Measurements from ENCODE around the gene C8B. TPM values are rescaled to one million over a fixed set of nuclear protein-coding genes. Genes with fewer than 3 reads are reported as not detected.

The C8B gene
- total and polyA plus RNA-seq, 9 of the 15 experiments (the other 6 are each of a cell fraction or from before 2014, with no cell fraction given) = not detected

DNA sequence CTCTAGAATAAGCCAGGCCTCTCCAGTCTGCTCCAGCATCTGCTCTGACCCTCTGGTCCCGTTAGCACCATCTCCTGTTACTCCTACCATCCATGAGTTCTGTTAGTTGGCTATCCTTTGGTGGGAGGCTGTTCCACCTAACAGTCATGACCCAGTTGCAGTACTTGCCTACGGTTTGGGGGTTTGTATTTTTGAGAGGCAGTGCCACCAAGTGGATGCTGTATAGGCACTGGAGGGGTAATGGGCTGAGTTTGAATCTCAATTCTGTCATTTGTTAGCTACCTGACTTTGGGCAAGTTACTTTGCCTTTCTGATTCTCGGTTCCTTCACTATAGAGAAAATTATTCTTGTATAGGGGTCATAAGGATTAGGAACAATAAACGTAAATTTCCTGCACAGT, 12.1 kb upstream of the C8B start:
- Histone ChIP-seq H4K20me1 (replicated peaks; ENCODE audit: control insufficient read depth, insufficient read depth, low read length) (no peaks in the 10 kb centered on the region), H3K9ac (ENCODE audit: insufficient read depth in 1 of 2, low read depth in 2 of 2, low read length in 2 of 2) (no peak overlapping the region), H3K9me3 (replicated peaks; ENCODE audit: control insufficient read depth, insufficient read depth, low read depth, low read length) (no peaks in the 10 kb centered on the region), H3K36me3 (ENCODE audit: control insufficient read depth, insufficient read depth, low read length) (no peaks in the 10 kb centered on the region), H3K27me3 (ENCODE audit: control insufficient read depth in 2 of 2, insufficient read depth in 2 of 2, low read length in 2 of 2) (no peaks in the 10 kb centered on the region), H2AFZ (ENCODE audit: low read depth, low read length) (no peak overlapping the region), H3K4me2 (ENCODE audit: insufficient read depth, low read length) (no peak overlapping the region), H3K27ac (ENCODE audit: extremely low read depth, low read depth, low read length) (no peak overlapping the region), H3K4me3 (no peak overlapping the region), H3K4me1 (replicated peaks in 1 of 2; ENCODE audit: control insufficient read depth in 2 of 2, insufficient read depth in 2 of 2, low read length in 2 of 2) (no peaks in the 10 kb centered on the region), H3K9me1 (ENCODE audit: control insufficient read depth, insufficient read depth, low read length) (no peaks in the 10 kb centered on the region), H3K79me2 (ENCODE audit: control insufficient read depth, insufficient read depth, low read length) (no peaks in the 10 kb centered on the region)
- BruUV-seq (replicated peaks) = no TSS peak
- intact Hi-C loops (cut with micrococcal nuclease) (no loop called here), in situ Hi-C loops (cut with MboI) (no loop called here)
- FAIRE-seq = no peak
- CTCF ChIA-PET (ENCODE audit: low intra/inter-chr PET ratio) = no interaction called here
- TF ChIP-seq ZNF778 (CRISPR knock-in tag; IDR thresholded peaks at IDR 0.05) = no peak
- TF ChIP-seq KHSRP (IDR thresholded peaks at IDR 0.05) = no peak
- no peak for TF ChIP-seq CBX8 (IDR thresholded peaks at IDR 0.05; ENCODE audit: borderline replicate concordance, extremely low read depth, low read depth, low read length, poor library complexity, severe bottlenecking)
- no peak for TF ChIP-seq TOE1 (IDR thresholded peaks at IDR 0.05; ENCODE audit: borderline replicate concordance)
- no peak for TF ChIP-seq TOE1 (CRISPR knock-in tag; IDR thresholded peaks at IDR 0.05; ENCODE audit: borderline replicate concordance, low read depth)
- no peak for TF ChIP-seq ZNF79 (CRISPR knock-in tag; IDR thresholded peaks at IDR 0.05; ENCODE audit: low read depth)
- TF ChIP-seq NR2F6 (CRISPR knock-in tag; IDR thresholded peaks at IDR 0.05) = no peak
- TF ChIP-seq, protein P1, sequence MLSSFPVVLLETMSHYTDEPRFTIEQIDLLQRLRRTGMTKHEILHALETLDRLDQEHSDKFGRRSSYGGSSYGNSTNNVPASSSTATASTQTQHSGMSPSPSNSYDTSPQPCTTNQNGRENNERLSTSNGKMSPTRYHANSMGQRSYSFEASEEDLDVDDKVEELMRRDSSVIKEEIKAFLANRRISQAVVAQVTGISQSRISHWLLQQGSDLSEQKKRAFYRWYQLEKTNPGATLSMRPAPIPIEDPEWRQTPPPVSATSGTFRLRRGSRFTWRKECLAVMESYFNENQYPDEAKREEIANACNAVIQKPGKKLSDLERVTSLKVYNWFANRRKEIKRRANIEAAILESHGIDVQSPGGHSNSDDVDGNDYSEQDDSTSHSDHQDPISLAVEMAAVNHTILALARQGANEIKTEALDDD (IDR thresholded peaks at IDR 0.05) = no peak
- TF ChIP-seq AFF4 (CRISPR knock-in tag; IDR thresholded peaks at IDR 0.05) = no peak
- no peak for TF ChIP-seq ZNF133 (CRISPR knock-in tag; IDR thresholded peaks at IDR 0.05)
- no peak for TF ChIP-seq NFXL1 (CRISPR knock-in tag; IDR thresholded peaks at IDR 0.05)
- no peak for TF ChIP-seq TFAM (CRISPR knock-in tag; conservative IDR thresholded peaks at IDR 0.05)
- TF ChIP-seq CBX2 (IDR thresholded peaks at IDR 0.05; ENCODE audit: insufficient read depth, low read length, poor library complexity, severe bottlenecking) = no peak
- TF ChIP-seq ZC3H8 (IDR thresholded peaks at IDR 0.05) = no peak
- no peak for TF ChIP-seq ZZZ3 (IDR thresholded peaks at IDR 0.05)
- TF ChIP-seq CCAR2 (IDR thresholded peaks at IDR 0.05; ENCODE audit: low read depth, low read length) = no peak
- TF ChIP-seq ZNF324 (CRISPR knock-in tag; IDR thresholded peaks at IDR 0.05) = no peak
- TF ChIP-seq, protein P2, sequence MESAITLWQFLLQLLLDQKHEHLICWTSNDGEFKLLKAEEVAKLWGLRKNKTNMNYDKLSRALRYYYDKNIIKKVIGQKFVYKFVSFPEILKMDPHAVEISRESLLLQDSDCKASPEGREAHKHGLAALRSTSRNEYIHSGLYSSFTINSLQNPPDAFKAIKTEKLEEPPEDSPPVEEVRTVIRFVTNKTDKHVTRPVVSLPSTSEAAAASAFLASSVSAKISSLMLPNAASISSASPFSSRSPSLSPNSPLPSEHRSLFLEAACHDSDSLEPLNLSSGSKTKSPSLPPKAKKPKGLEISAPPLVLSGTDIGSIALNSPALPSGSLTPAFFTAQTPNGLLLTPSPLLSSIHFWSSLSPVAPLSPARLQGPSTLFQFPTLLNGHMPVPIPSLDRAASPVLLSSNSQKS (CRISPR knock-in tag; IDR thresholded peaks at IDR 0.05) = no peak
- TF ChIP-seq BCOR (IDR thresholded peaks at IDR 0.05) = no peak
- no peak for DNase-seq (ENCODE audit: extremely low read depth in 1 of 4, low spot score in 3 of 4)
- 0% methylated on average over 4 of the region's 4 CpGs for WGBS (ENCODE audit: insufficient coverage, low coverage, missing lambda C conversion rate)
- POLR2A ChIA-PET = no interaction called here
- no peak for ATAC-seq
